Gastrocnemius medialis (tissue), 4 donors: ENCODE measurements around the gene TMEM163.

ENCODE experiments used
- CTCF ChIP-seq, 5 experiments: fragments of 450-650 bp in 3 of 5; fragments of 200-600 bp in 2 of 5; sonication (generic) in 2 of 5; IDR thresholded peaks in 4 of 5; conservative IDR thresholded peaks in 1 of 5; 1 replicate in 4 of 5; 2 replicates in 1 of 5; pipeline ENCODE4 v1.5.1; 2016 to 2019; ENCODE audit warnings: antibody characterized with exemption in 5 of 5, mild to moderate bottlenecking in 3 of 5, moderate library complexity in 3 of 5
- POLR2A ChIP-seq, 2 donors: fragments of 450-650 bp; IDR thresholded peaks; one replicate each; pipeline ENCODE4 v1.6.1; 2017; ENCODE audit warnings: antibody characterized with exemption in 2 of 2, mild to moderate bottlenecking in 2 of 2, moderate library complexity in 2 of 2

- TF ChIP-seq CTCF (IDR thresholded peaks at IDR 0.05 in 4 of 5, conservative IDR thresholded peaks at IDR 0.05 in 1 of 5) (no peak), POLR2A (IDR thresholded peaks at IDR 0.05) (no peak)
Observed at GRCh38 chr2:134549104-134549503, 169.7 kb downstream of the TMEM163 start.
